Gastrocnemius medialis (tissue), 4 donors: ENCODE measurements around the gene ZMYND11. TPM values are rescaled to one million over a fixed set of nuclear protein-coding genes. Genes with fewer than 3 reads are reported as not detected.
A peak's percentile ranks its signal among the peaks of the same experiment; 100 is the strongest.

Experiments used
- ATAC-seq, 2 donors: fragments of 150-250 bp; one replicate each; pipeline ENCODE4 v1.9.1; 2016
- DNase-seq, 2 donors: peaks; one replicate each; pipeline ENCODE4 v3.0.0-alpha.2; 2019
- H3K27ac ChIP-seq, 4 donors: fragments of 200-600 bp; sonication (generic); 1 replicate in 1 of 4; 2 replicates in 3 of 4; pipeline ENCODE4 v1.5.1; 2016 to 2018; ENCODE audit warnings: mild to moderate bottlenecking in 2 of 4, moderate library complexity in 1 of 4
- H3K27me3 ChIP-seq, 3 donors: fragments of 200-600 bp; sonication (generic) in 2 of 3; 1 replicate in 1 of 3; 2 replicates in 2 of 3; pipeline versions ENCODE4 v1.5.1 to v1.6.0; 2016 to 2019; ENCODE audit warnings: mild to moderate bottlenecking in 1 of 3, moderate library complexity in 1 of 3
- H3K36me3 ChIP-seq, 2 donors: fragments of 200-600 bp; sonication (generic) in 1 of 2; one replicate each; pipeline ENCODE4 v1.5.1; 2017 to 2018
- H3K4me1 ChIP-seq, 2 donors: fragments of 200-600 bp; sonication (generic) in 1 of 2; one replicate each; pipeline ENCODE4 v1.5.1; 2016 to 2017; ENCODE audit warnings: mild to moderate bottlenecking in 2 of 2
- H3K4me3 ChIP-seq, 4 donors: fragments of 200-600 bp; sonication (generic) in 3 of 4; 1 replicate in 1 of 4; 2 replicates in 3 of 4; pipeline ENCODE4 v1.5.1; 2016 to 2019; ENCODE audit warnings: mild to moderate bottlenecking in 2 of 4
- H3K9me3 ChIP-seq, 3 donors: fragments of 200-600 bp; sonication (generic) in 2 of 3; 1 replicate in 1 of 3; 2 replicates in 2 of 3; pipeline ENCODE4 v1.5.1; 2016 to 2019
- CTCF ChIP-seq, 5 experiments: fragments of 450-650 bp in 3 of 5; fragments of 200-600 bp in 2 of 5; sonication (generic) in 2 of 5; IDR thresholded peaks in 4 of 5; conservative IDR thresholded peaks in 1 of 5; 1 replicate in 4 of 5; 2 replicates in 1 of 5; pipeline ENCODE4 v1.5.1; 2016 to 2019; ENCODE audit warnings: antibody characterized with exemption in 5 of 5, mild to moderate bottlenecking in 3 of 5, moderate library complexity in 3 of 5
- POLR2A ChIP-seq, 2 donors: fragments of 450-650 bp; IDR thresholded peaks; one replicate each; pipeline ENCODE4 v1.6.1; 2017; ENCODE audit warnings: antibody characterized with exemption in 2 of 2, mild to moderate bottlenecking in 2 of 2, moderate library complexity in 2 of 2
- in situ Hi-C, 4 donors: fragments of 200-750 bp; cut with MboI; loops; one replicate each; pipeline versions ENCODE4 v1.15.0 to v1.8.0; 2017; ENCODE audit warnings: low sequenced_read_pairs in 4 of 4
- intact Hi-C: fragments of 100-400 bp; cut with DNase I; formaldehyde crosslinking; loops from one replicate; pipeline ENCODE4 v1.15.1; 2023; ENCODE audit warnings: low total_unique reads
- total RNA-seq, 4 donors: library from RNA; depleted of rRNA; stranded (reverse); fragments of >200 nt; gene quantifications; one replicate each; pipeline versions ENCODE4 v1.1.0 to v1.2.3, GENCODE V29; 2016

The ZMYND11 gene
- total RNA-seq: 10 to 100 TPM; 58.3 to 78.0 (median 65.2) TPM

GRCh38 chr10:135132-135600 is at the start of gene ZMYND11:
TSS of gene ZMYND11 (plus strand) at chr10:135455. CDS start at chr10:180013, 44,558 bp downstream.
- Histone ChIP-seq H3K27me3 (no peaks in the 10 kb centered on the region), H3K4me3 (peak within 1 kb of the TSS; percentile 68 to 82 (median 76)), H3K9me3 (no peaks in the 10 kb centered on the region), H3K4me1 (peaks cover 53 to 54% of the 10 kb centered on the region in 2 donors), H3K27ac (peak within 1 kb of the TSS; percentile 84 to 97 (median 90)), H3K36me3 (no peaks in the 10 kb centered on the region)
- in situ Hi-C loops (no loop called here), intact Hi-C loops (no loop called here)
- DNase-seq (peak; percentile 43 to 59), ATAC-seq (peak; percentile 68 to 74)
- TF ChIP-seq POLR2A (IDR thresholded peaks at IDR 0.05) (no peak), CTCF (IDR thresholded peaks at IDR 0.05 in 4 of 5, conservative IDR thresholded peaks at IDR 0.05 in 1 of 5) (peak in 1 of 5 experiments; percentile 3)

GRCh38 chr10:86031-86430 is 49.2 kb upstream of the ZMYND11 start:
- intact Hi-C loops: no loop called here
- Histone ChIP-seq H3K9me3 (no peaks in the 10 kb centered on the region), H3K4me1 (no peaks in the 10 kb centered on the region), H3K36me3 (no peaks in the 10 kb centered on the region), H3K4me3 (no peak overlapping the region), H3K27me3 (no peaks in the 10 kb centered on the region), H3K27ac (no peak overlapping the region)
- TF ChIP-seq CTCF (IDR thresholded peaks at IDR 0.05 in 4 of 5, conservative IDR thresholded peaks at IDR 0.05 in 1 of 5) (no peak), POLR2A (IDR thresholded peaks at IDR 0.05) (no peak)
- DNase-seq (no peak), ATAC-seq (no peak)
- in situ Hi-C loops: no loop called here

DNA sequence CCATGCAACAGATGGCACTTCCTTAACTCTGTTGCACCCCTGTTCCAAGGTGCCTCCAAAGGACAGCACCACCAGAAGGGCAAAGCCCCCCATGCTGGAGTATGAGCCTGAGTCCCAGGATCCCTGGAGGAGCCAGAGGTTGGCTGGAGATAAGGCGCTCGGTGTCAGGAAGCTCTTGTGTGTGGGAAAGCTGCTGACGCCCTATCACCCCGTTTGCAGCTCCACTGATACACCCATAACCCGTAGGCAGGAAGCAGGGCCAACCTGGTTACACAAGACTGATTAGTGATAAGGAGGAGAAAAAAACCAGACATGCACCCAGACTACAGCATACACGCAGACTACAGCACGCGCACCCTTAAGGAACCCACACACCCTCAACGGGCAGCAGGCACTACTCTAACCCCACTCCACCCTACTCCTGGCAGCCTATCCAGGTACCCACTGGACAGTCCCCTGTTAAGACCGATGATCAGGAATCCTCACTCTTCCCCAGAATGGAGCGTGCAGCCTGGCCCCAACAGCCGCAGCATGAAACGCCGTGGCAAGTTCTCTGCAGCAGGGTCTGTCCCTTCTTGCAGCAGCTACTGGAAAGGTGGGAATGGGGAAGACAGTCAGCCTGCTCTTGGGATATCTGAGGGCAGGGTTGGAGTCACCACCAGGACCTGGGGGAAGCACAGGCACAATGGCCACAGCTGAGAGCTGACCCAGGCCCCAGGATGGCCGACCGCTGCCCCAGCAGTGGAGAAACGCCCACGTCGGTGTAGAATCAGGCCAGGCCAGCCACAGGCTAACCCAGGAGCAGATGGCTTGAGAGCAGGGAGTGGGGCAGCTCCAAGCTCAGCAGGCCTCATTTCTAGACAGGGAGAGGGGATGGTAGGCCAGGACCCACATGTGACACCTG is 47.8 kb upstream of the ZMYND11 start:
- Histone ChIP-seq H3K27me3 (no peaks in the 10 kb centered on the region), H3K27ac (no peak overlapping the region), H3K36me3 (no peaks in the 10 kb centered on the region), H3K4me1 (no peaks in the 10 kb centered on the region), H3K9me3 (no peaks in the 10 kb centered on the region), H3K4me3 (no peak overlapping the region)
- TF ChIP-seq POLR2A (IDR thresholded peaks at IDR 0.05): no peak
- TF ChIP-seq CTCF (IDR thresholded peaks at IDR 0.05 in 4 of 5, conservative IDR thresholded peaks at IDR 0.05 in 1 of 5): no peak
- ATAC-seq: no peak
- intact Hi-C loops: no loop called here
- no peak for DNase-seq
- in situ Hi-C loops: no loop called here

DNA sequence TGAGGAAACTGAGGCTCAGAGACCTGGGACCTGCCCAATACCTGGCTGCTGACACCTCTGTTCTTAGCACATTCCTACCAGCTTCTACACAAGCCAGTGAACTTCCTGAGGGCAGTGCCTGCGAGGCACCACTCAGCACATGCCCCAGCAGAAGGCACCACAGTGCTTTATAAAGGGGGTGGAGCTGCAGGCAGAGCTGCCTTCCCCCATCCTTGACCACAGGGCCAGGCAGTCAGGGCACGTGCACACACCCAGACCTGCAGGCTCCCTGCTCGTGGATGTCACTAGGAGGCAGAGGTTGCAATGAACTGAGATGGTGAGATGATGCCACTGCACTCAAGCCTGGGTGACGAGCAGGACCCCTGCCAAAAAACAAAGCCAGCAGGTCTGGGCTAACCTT is 47.0 kb upstream of the ZMYND11 start:
- intact Hi-C loops: no loop called here
- in situ Hi-C loops: no loop called here
- H3K27me3 ChIP-seq: no peaks in the 10 kb centered on the region
- no peak for TF ChIP-seq CTCF (IDR thresholded peaks at IDR 0.05 in 4 of 5, conservative IDR thresholded peaks at IDR 0.05 in 1 of 5)
- no peak for TF ChIP-seq POLR2A (IDR thresholded peaks at IDR 0.05)
- no peak overlapping the region for H3K27ac ChIP-seq
- no peaks in the 10 kb centered on the region for H3K9me3 ChIP-seq
- H3K36me3 ChIP-seq: no peaks in the 10 kb centered on the region
- no peak for DNase-seq
- ATAC-seq: no peak
- H3K4me3 ChIP-seq: no peak overlapping the region
- no peaks in the 10 kb centered on the region for H3K4me1 ChIP-seq
